Keratinocyte (primary cell): ENCODE data around the gene CD93. TPM values are rescaled to one million over a fixed set of nuclear protein-coding genes. Genes with fewer than 3 reads are reported as not detected.

Experiments
- DNase-seq: peaks from one replicate; pipeline ENCODE4 v3.0.0-alpha.2; 2011; ENCODE audit warnings: low read depth, missing footprints, low spot score
- FAIRE-seq: peaks from 2 replicates; lab custom pipeline; 2011; peaks lifted over from hg19 to GRCh38; lab: Jason Lieb, UNC
- H2AFZ ChIP-seq: 2 replicates; pipeline ENCODE4 v1.6.0; 2012; ENCODE audit warnings: low read length, control low read depth, inconsistent platforms; ENCODE audit not compliant: control insufficient read depth
- H3K27ac ChIP-seq: 2 replicates; pipeline ENCODE4 v1.5.1; 2011; ENCODE audit warnings: low read length; ENCODE audit not compliant: control insufficient read depth, insufficient read depth
- H3K27me3 ChIP-seq: 3 replicates; pipeline ENCODE4 v1.6.0; 2011; ENCODE audit warnings: low read length; ENCODE audit not compliant: control insufficient read depth, insufficient read depth; ENCODE audit errors: extremely low read depth
- H3K36me3 ChIP-seq, 2 experiments: 2 replicates in 1 of 2; 3 replicates in 1 of 2; pipeline ENCODE4 v1.5.1; 2011; ENCODE audit warnings: low read length in 2 of 2, mild to moderate bottlenecking in 1 of 2; ENCODE audit not compliant: control insufficient read depth in 2 of 2, insufficient read depth in 2 of 2; ENCODE audit errors: extremely low read depth in 1 of 2
- H3K4me1 ChIP-seq: 3 replicates; pipeline ENCODE4 v1.5.1; 2011; ENCODE audit warnings: low read length; ENCODE audit not compliant: control insufficient read depth, insufficient read depth; ENCODE audit errors: extremely low read depth
- H3K4me2 ChIP-seq: 3 replicates; pipeline ENCODE4 v1.6.0; 2011; ENCODE audit warnings: low read depth, low read length; ENCODE audit not compliant: control insufficient read depth, insufficient read depth; ENCODE audit errors: extremely low read depth
- H3K4me3 ChIP-seq, 3 experiments: fragments of 200-600 bp in 1 of 3; sonication (generic) in 1 of 3; 2 replicates in 2 of 3; 3 replicates in 1 of 3; pipeline ENCODE4 v1.5.1; 2011 to 2016; ENCODE audit warnings: low read length in 3 of 3, mild to moderate bottlenecking in 3 of 3, control low read depth in 2 of 3, inconsistent platforms in 1 of 3, low read depth in 1 of 3, mixed read lengths in 1 of 3, mixed run types in 1 of 3, moderate library complexity in 1 of 3; ENCODE audit not compliant: control insufficient read depth in 2 of 3, insufficient read depth in 2 of 3; ENCODE audit errors: extremely low read depth in 1 of 3
- H3K79me2 ChIP-seq: 2 replicates; pipeline ENCODE4 v1.6.0; 2012; ENCODE audit warnings: low read length; ENCODE audit not compliant: control insufficient read depth, insufficient read depth
- H3K9ac ChIP-seq: 3 replicates; pipeline ENCODE4 v1.6.0; 2011; ENCODE audit warnings: low read length; ENCODE audit not compliant: control insufficient read depth, insufficient read depth; ENCODE audit errors: extremely low read depth
- H3K9me1 ChIP-seq: 3 replicates; pipeline ENCODE4 v1.6.0; 2011; ENCODE audit warnings: low read length; ENCODE audit not compliant: control insufficient read depth, insufficient read depth; ENCODE audit errors: extremely low read depth
- H3K9me3 ChIP-seq: 2 replicates; pipeline ENCODE4 v1.5.1; 2012; ENCODE audit warnings: low read depth, low read length; ENCODE audit not compliant: control insufficient read depth
- H4K20me1 ChIP-seq: 3 replicates; pipeline ENCODE4 v1.6.0; 2011; ENCODE audit warnings: low read length; ENCODE audit not compliant: control insufficient read depth, insufficient read depth; ENCODE audit errors: extremely low read depth
- CTCF ChIP-seq, 3 experiments: IDR thresholded peaks in 1 of 3; conservative IDR thresholded peaks in 1 of 3; optimal IDR thresholded peaks in 1 of 3; 2 replicates in 2 of 3; 3 replicates in 1 of 3; pipeline versions ENCODE3 to v1.5.1; 2011; ENCODE audit warnings: low read length in 3 of 3, mild to moderate bottlenecking in 3 of 3, moderate library complexity in 2 of 3, control low read depth in 1 of 3, inconsistent platforms in 1 of 3; ENCODE audit not compliant: insufficient read depth in 2 of 3; ENCODE audit errors: extremely low read depth in 1 of 3
- EZH2 ChIP-seq: IDR thresholded peaks from one replicate; pipeline ENCODE4 v1.6.1; 2012; ENCODE audit warnings: inconsistent platforms, mild to moderate bottlenecking, low read length, moderate library complexity
- dilution Hi-C: fragments of 300-500 bp; cut with MboI; formaldehyde crosslinking; loops from one replicate; pipeline ENCODE4 v1.7.0; 2020; ENCODE audit warnings: low sequenced_read_pairs; ENCODE audit not compliant: extremely low pct_ligation_motif_present
- polyA plus RNA-seq, 5 experiments: library from polyadenylated mRNA; depleted of rRNA in 3 of 5; stranded (reverse) in 3 of 5; stranded (forward) in 1 of 5; unstranded in 1 of 5; fragments of >200 nt; gene quantifications; 1 replicate in 1 of 5; 2 replicates in 3 of 5; 3 replicates in 1 of 5; pipeline versions ENCODE4 v1.2.1 to v1.2.3, GENCODE V29; 2011 to 2012; ENCODE audit warnings: missing spikeins in 2 of 5, low read depth in 1 of 5, low replicate concordance in 1 of 5

CD93 gene
- polyA plus RNA-seq, 1 donor (not counting 4 experiments of a cell fraction or from before 2014, with no cell fraction given): not detected

GRCh38 chr20:23039885-23040508, 46.1 kb downstream of the CD93 start:
- Histone ChIP-seq H3K4me2 (no peak overlapping the region), H3K36me3 (no peaks in the 10 kb centered on the region), H3K4me3 (no peak overlapping the region), H3K27me3 (peaks cover 33% of the 10 kb centered on the region), H3K27ac (no peak overlapping the region), H2AFZ (no peak overlapping the region), H3K79me2 (no peaks in the 10 kb centered on the region), H3K9me1 (no peaks in the 10 kb centered on the region), H4K20me1 (no peaks in the 10 kb centered on the region), H3K9me3 (no peaks in the 10 kb centered on the region), H3K9ac (no peak overlapping the region), H3K4me1 (peaks cover 4% of the 10 kb centered on the region)
- dilution Hi-C loops: loop anchor here (25.0 kb wide), 1 partner anchor 147 kb away; no protein-coding TSS in a partner anchor
- peak; percentile 46 for FAIRE-seq
- DNase-seq: no peak
- TF ChIP-seq CTCF (optimal IDR thresholded peaks at IDR 0.05 in 1 of 3, IDR thresholded peaks at IDR 0.05 in 1 of 3, conservative IDR thresholded peaks at IDR 0.05 in 1 of 3; ENCODE audit: extremely low read depth in 1 of 3, insufficient read depth in 2 of 3, low read length in 3 of 3): no peak

- H3K36me3 ChIP-seq: no peaks in the 10 kb centered on the region
- TF ChIP-seq EZH2: no peak
- TF ChIP-seq CTCF (optimal IDR thresholded peaks at IDR 0.05 in 1 of 3, IDR thresholded peaks at IDR 0.05 in 1 of 3, conservative IDR thresholded peaks at IDR 0.05 in 1 of 3; ENCODE audit: extremely low read depth in 1 of 3, insufficient read depth in 2 of 3, low read length in 3 of 3): no peak
- H2AFZ ChIP-seq: no peak overlapping the region
- H3K4me1 ChIP-seq: peaks cover 4% of the 10 kb centered on the region
- FAIRE-seq (no peak), DNase-seq (no peak)
- H3K27me3 ChIP-seq: peaks cover 40% of the 10 kb centered on the region
- no peak overlapping the region for H3K27ac ChIP-seq
- H3K9me1 ChIP-seq: no peaks in the 10 kb centered on the region
- no peak overlapping the region for H3K4me3 ChIP-seq
- no peak overlapping the region for H3K9ac ChIP-seq
- no peaks in the 10 kb centered on the region for H3K9me3 ChIP-seq
- dilution Hi-C loops: loop anchor here (25.0 kb wide), 1 partner anchor 148 kb away; no protein-coding TSS in a partner anchor
- H3K4me2 ChIP-seq: no peak overlapping the region
- H4K20me1 ChIP-seq: no peaks in the 10 kb centered on the region
- no peaks in the 10 kb centered on the region for H3K79me2 ChIP-seq
Measured at GRCh38 chr20:23039136-23039875, 46.8 kb downstream of the CD93 start.
